SK-N-SH treated with all-trans-retinoic acid at 6 μM for 48 hours (cell line): ENCODE measurements around the gene ABCC4.

Experiments used
- CREB5 ChIP-seq: fragments of 250-450 bp; sonication (Bioruptor Pico); IDR thresholded peaks from 2 replicates; pipeline ENCODE4 v1.5.1; 2020; ENCODE audit warnings: low read depth, mild to moderate bottlenecking, moderate library complexity
- CSDC2 ChIP-seq: fragments of 250-450 bp; sonication (Bioruptor Pico); IDR thresholded peaks from 2 replicates; pipeline ENCODE4 v1.5.0; 2020; ENCODE audit warnings: mild to moderate bottlenecking, moderate library complexity
- ESRRG ChIP-seq: fragments of 250-450 bp; sonication (Bioruptor Pico); IDR thresholded peaks from 2 replicates; pipeline ENCODE4 v1.6.1; 2021; ENCODE audit warnings: mild to moderate bottlenecking
- GLIS3 ChIP-seq: fragments of 250-450 bp; sonication (Bioruptor Pico); IDR thresholded peaks from 2 replicates; pipeline ENCODE4 v1.5.0; 2020; ENCODE audit warnings: mild to moderate bottlenecking, moderate library complexity
- ISL1 ChIP-seq: fragments of 250-450 bp; sonication (Bioruptor Pico); IDR thresholded peaks from 2 replicates; pipeline ENCODE4 v2.1.2; 2022; ENCODE audit warnings: mild to moderate bottlenecking, moderate library complexity
- OSR1 ChIP-seq: fragments of 250-450 bp; sonication (Bioruptor Pico); IDR thresholded peaks from 2 replicates; pipeline ENCODE4 v1.8.0; 2022; ENCODE audit warnings: moderate library complexity, mild to moderate bottlenecking, inconsistent platforms
- TSHZ2 ChIP-seq: fragments of 250-450 bp; sonication (Bioruptor Pico); IDR thresholded peaks from 2 replicates; pipeline ENCODE4 v1.5.0; 2020; ENCODE audit warnings: mild to moderate bottlenecking, moderate library complexity
- ZC3H10 ChIP-seq: fragments of 250-450 bp; sonication (Bioruptor Pico); IDR thresholded peaks from 2 replicates; pipeline ENCODE4 v1.5.1; 2021; ENCODE audit warnings: mild to moderate bottlenecking, moderate library complexity
- ZFP3 ChIP-seq: fragments of 250-450 bp; sonication (Bioruptor Pico); IDR thresholded peaks from 2 replicates; pipeline ENCODE4 v1.5.0; 2020; ENCODE audit warnings: mild to moderate bottlenecking, moderate library complexity
- ZFP30 ChIP-seq: fragments of 450-650 bp; formaldehyde crosslinking; IDR thresholded peaks from 2 replicates; pipeline ENCODE4 v1.5.0; 2022; ENCODE audit warnings: mild to moderate bottlenecking, moderate library complexity
- TF ChIP-seq, protein P1 (sequence below): fragments of 250-450 bp; sonication (Bioruptor Pico); IDR thresholded peaks from 2 replicates; pipeline ENCODE4 v1.8.0; 2020; ENCODE audit warnings: mild to moderate bottlenecking, moderate library complexity, borderline replicate concordance
- TF ChIP-seq, protein P2 (sequence below): fragments of 250-450 bp; sonication (Bioruptor Pico); IDR thresholded peaks from 2 replicates; pipeline ENCODE4 v1.5.1; 2021; ENCODE audit warnings: mild to moderate bottlenecking, moderate library complexity

DNA sequence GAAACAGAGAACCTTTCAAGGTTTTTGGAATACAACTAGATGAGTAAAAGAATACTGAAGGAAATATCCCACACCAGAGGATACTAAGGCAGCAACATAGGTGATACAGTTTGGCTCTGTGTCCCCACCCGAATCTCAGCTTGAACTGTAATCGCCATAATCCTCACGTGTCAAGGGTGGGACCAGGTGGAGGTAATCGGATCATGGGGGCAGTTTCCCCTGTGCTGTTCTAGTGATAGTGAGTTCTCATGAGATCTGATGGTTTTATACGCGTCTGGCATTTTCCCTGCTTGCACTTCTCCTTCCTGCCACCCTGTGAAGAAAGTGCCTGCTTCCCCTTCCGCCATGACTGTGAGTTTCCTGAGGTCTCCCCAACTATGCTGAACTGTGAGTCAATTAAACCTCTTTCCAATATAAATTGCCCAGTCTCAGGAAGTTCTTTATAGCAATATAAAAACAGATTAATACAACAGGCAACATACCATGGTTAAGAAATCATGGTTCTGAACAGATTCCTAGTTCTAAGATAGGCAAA lies 97.0 kb downstream of the ABCC4 start:
- TF ChIP-seq ISL1 (CRISPR knock-in tag): no peak
- no peak for TF ChIP-seq TSHZ2 (CRISPR knock-in tag)
- no peak for TF ChIP-seq OSR1 (CRISPR knock-in tag)
- TF ChIP-seq ESRRG (CRISPR knock-in tag): no peak
- TF ChIP-seq, protein P1, sequence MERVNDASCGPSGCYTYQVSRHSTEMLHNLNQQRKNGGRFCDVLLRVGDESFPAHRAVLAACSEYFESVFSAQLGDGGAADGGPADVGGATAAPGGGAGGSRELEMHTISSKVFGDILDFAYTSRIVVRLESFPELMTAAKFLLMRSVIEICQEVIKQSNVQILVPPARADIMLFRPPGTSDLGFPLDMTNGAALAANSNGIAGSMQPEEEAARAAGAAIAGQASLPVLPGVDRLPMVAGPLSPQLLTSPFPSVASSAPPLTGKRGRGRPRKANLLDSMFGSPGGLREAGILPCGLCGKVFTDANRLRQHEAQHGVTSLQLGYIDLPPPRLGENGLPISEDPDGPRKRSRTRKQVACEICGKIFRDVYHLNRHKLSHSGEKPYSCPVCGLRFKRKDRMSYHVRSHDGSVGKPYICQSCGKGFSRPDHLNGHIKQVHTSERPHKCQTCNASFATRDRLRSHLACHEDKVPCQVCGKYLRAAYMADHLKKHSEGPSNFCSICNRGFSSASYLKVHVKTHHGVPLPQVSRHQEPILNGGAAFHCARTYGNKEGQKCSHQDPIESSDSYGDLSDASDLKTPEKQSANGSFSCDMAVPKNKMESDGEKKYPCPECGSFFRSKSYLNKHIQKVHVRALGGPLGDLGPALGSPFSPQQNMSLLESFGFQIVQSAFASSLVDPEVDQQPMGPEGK (CRISPR knock-in tag): no peak
- TF ChIP-seq CSDC2 (CRISPR knock-in tag): no peak
- no peak for TF ChIP-seq ZC3H10
- no peak for TF ChIP-seq CREB5 (CRISPR knock-in tag)
- no peak for TF ChIP-seq GLIS3 (CRISPR knock-in tag)
- no peak for TF ChIP-seq ZFP30
- TF ChIP-seq, protein P2, sequence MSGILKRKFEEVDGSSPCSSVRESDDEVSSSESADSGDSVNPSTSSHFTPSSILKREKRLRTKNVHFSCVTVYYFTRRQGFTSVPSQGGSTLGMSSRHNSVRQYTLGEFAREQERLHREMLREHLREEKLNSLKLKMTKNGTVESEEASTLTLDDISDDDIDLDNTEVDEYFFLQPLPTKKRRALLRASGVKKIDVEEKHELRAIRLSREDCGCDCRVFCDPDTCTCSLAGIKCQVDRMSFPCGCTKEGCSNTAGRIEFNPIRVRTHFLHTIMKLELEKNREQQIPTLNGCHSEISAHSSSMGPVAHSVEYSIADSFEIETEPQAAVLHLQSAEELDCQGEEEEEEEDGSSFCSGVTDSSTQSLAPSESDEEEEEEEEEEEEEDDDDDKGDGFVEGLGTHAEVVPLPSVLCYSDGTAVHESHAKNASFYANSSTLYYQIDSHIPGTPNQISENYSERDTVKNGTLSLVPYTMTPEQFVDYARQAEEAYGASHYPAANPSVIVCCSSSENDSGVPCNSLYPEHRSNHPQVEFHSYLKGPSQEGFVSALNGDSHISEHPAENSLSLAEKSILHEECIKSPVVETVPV (CRISPR knock-in tag): no peak
- no peak for TF ChIP-seq ZFP3 (CRISPR knock-in tag)
